ENCODE measurements around the gene SLC9A3. TPM values are rescaled to one million over a fixed set of nuclear protein-coding genes. Genes with fewer than 3 reads are reported as not detected.

The SLC9A3 gene
- total RNA-seq, 1 experiment from 2014 or later = 0.85 TPM

GRCh38 chr5:477871-478270 lies 46.4 kb downstream of the SLC9A3 start:
- no peak overlapping the region for H3K27ac Mint-ChIP-seq
- WGBS (ENCODE audit: extremely low coverage, insufficient read length, low lambda C conversion rate) = no CpG with 5 or more reads among the region's 13 CpGs
- H3K14ac ChIP-seq (ENCODE audit: insufficient read depth, low read length) = no peak overlapping the region

More at GRCh38 chr5:477871-478270, 46.4 kb downstream of the SLC9A3 start:
- H3K9me3 Mint-ChIP-seq = no peaks in the 10 kb centered on the region
- Histone ChIP-seq H3K79me2 (ENCODE audit: insufficient read depth, low read length) (no peaks in the 10 kb centered on the region), H3K4ac (ENCODE audit: low read depth, low read length) (no peak overlapping the region), H3K9me3 (ENCODE audit: control insufficient read depth, low read depth, low read length) (no peaks in the 10 kb centered on the region), H3K79me1 (ENCODE audit: insufficient read depth, low read depth, low read length, poor library complexity, severe bottlenecking) (no peaks in the 10 kb centered on the region), H3K23me2 (ENCODE audit: insufficient read length, low read depth, low read length, poor library complexity, severe bottlenecking) (peaks cover 8% of the 10 kb centered on the region), H4K91ac (ENCODE audit: insufficient read length, low read depth, low read length) (no peak overlapping the region), H2AFZ (ENCODE audit: low read length) (no peak overlapping the region), H4K5ac (ENCODE audit: insufficient read length, low read depth, low read length) (no peak overlapping the region), H4K20me1 (ENCODE audit: control insufficient read depth, insufficient read depth, insufficient read length) (no peaks in the 10 kb centered on the region), H2BK120ac (ENCODE audit: low read depth, low read length, poor library complexity, severe bottlenecking) (no peak overlapping the region), H2BK5ac (ENCODE audit: insufficient read length, low read length) (no peak overlapping the region), H3K18ac (ENCODE audit: insufficient read length, low read depth, low read length) (no peak overlapping the region), H3T11ph (ENCODE audit: low read length) (no peak overlapping the region), H3K27me3 (ENCODE audit: insufficient read depth, low read length) (peaks cover 25% of the 10 kb centered on the region; the same call in 1 of the 2 replicates), H3K27ac (ENCODE audit: insufficient read length, low read depth, low read length) (no peak overlapping the region), H2BK15ac (ENCODE audit: low read depth, low read length) (no peak overlapping the region), H3K56ac (ENCODE audit: insufficient read length, low read depth, low read length) (no peak overlapping the region), H2AK5ac (ENCODE audit: insufficient read length, low read length) (no peak overlapping the region), H2BK20ac (ENCODE audit: low read depth, low read length, poor library complexity, severe bottlenecking) (no peak overlapping the region), H3K4me2 (ENCODE audit: insufficient read depth, insufficient read length, low read length) (no peak overlapping the region), H3K4me1 (ENCODE audit: insufficient read depth, low read length) (no peaks in the 10 kb centered on the region), H2BK12ac (ENCODE audit: insufficient read length, low read depth, low read length) (no peak overlapping the region), H3K23ac (ENCODE audit: insufficient read length, low read depth, low read length) (no peak overlapping the region), H3K9ac (ENCODE audit: extremely low read depth, insufficient read length, low read length) (no peak overlapping the region), H4K8ac (replicated peaks; ENCODE audit: insufficient read length, low read depth, low read length) (no peak overlapping the region)
- no peak overlapping the region for H3K4me3 Mint-ChIP-seq
- TF ChIP-seq, protein P1, sequence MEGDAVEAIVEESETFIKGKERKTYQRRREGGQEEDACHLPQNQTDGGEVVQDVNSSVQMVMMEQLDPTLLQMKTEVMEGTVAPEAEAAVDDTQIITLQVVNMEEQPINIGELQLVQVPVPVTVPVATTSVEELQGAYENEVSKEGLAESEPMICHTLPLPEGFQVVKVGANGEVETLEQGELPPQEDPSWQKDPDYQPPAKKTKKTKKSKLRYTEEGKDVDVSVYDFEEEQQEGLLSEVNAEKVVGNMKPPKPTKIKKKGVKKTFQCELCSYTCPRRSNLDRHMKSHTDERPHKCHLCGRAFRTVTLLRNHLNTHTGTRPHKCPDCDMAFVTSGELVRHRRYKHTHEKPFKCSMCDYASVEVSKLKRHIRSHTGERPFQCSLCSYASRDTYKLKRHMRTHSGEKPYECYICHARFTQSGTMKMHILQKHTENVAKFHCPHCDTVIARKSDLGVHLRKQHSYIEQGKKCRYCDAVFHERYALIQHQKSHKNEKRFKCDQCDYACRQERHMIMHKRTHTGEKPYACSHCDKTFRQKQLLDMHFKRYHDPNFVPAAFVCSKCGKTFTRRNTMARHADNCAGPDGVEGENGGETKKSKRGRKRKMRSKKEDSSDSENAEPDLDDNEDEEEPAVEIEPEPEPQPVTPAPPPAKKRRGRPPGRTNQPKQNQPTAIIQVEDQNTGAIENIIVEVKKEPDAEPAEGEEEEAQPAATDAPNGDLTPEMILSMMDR (conservative IDR thresholded peaks at IDR 0.05) = no peak
- peaks cover 0 to 4% of the 10 kb centered on the region in 2 experiments; a peak in 1 of 4 replicates for H3K4me1 Mint-ChIP-seq
- no peak for DNase-seq
- H3K27me3 Mint-ChIP-seq (ENCODE audit: low read depth) = peaks cover 45% of the 10 kb centered on the region
- H3K36me3 Mint-ChIP-seq (ENCODE audit: insufficient read depth in 1 of 3, low read depth in 3 of 3) = no peaks in the 10 kb centered on the region

Data from H9 (cell line).